DOHH2 (cell line): ENCODE results near the gene CDH18.

Experiments used
- H3F3A ChIP-seq: fragments of 200-600 bp; sonication (generic), shearing (Covaris generic); 2 replicates; pipeline ENCODE4 v1.6.0; 2016; ENCODE audit warnings: antibody characterized with exemption, mild to moderate bottlenecking; ENCODE audit not compliant: control insufficient read depth, insufficient read depth
- H3K27ac ChIP-seq: fragments of 200-600 bp; sonication (generic); 2 replicates; pipeline ENCODE4 v1.5.1; 2014; ENCODE audit warnings: low read depth, mild to moderate bottlenecking, low read length, moderate library complexity
- H3K27me3 ChIP-seq: fragments of 200-600 bp; sonication (generic); 2 replicates; pipeline ENCODE4 v1.6.1; 2014; ENCODE audit warnings: mild to moderate bottlenecking, low read length, mixed read lengths; ENCODE audit not compliant: control insufficient read depth
- H3K36me3 ChIP-seq: fragments of 200-600 bp; sonication (generic); 2 replicates; pipeline ENCODE4 v1.6.1; 2014; ENCODE audit warnings: mild to moderate bottlenecking, low read length, moderate library complexity, mixed read lengths; ENCODE audit not compliant: control insufficient read depth
- H3K4me1 ChIP-seq: fragments of 200-600 bp; sonication (generic); 2 replicates; pipeline ENCODE4 v1.6.1; 2014; ENCODE audit warnings: mild to moderate bottlenecking, low read length, mixed read lengths; ENCODE audit not compliant: control insufficient read depth
- H3K4me2 ChIP-seq: fragments of 200-600 bp; sonication (generic); 2 replicates; pipeline ENCODE4 v1.6.0; 2014; ENCODE audit warnings: mild to moderate bottlenecking, low read length, moderate library complexity
- H3K4me3 ChIP-seq: fragments of 200-600 bp; sonication (generic); 2 replicates; pipeline ENCODE4 v1.5.1; 2014; ENCODE audit warnings: mild to moderate bottlenecking, low read length, mixed read lengths
- H3K79me2 ChIP-seq: fragments of 200-600 bp; sonication (generic); 2 replicates; pipeline ENCODE4 v1.6.1; 2014; ENCODE audit warnings: mild to moderate bottlenecking, low read length, mixed read lengths; ENCODE audit not compliant: control insufficient read depth
- H3K9me2 ChIP-seq: fragments of 200-600 bp; sonication (generic); replicated peaks from 2 replicates; pipeline ENCODE4 v1.6.1; 2014; ENCODE audit warnings: mild to moderate bottlenecking, low read length, mixed read lengths; ENCODE audit not compliant: control insufficient read depth
- H3K9me3 ChIP-seq: fragments of 200-600 bp; sonication (generic); 2 replicates; pipeline ENCODE4 v1.6.1; 2014; ENCODE audit warnings: antibody characterized with exemption, low read length, mixed read lengths; ENCODE audit not compliant: control insufficient read depth, insufficient read depth
- H4K20me1 ChIP-seq: fragments of 200-600 bp; sonication (generic); 2 replicates; pipeline ENCODE4 v1.6.0; 2014; ENCODE audit warnings: low read depth, mild to moderate bottlenecking, antibody characterized with exemption, low read length, moderate library complexity; ENCODE audit not compliant: control insufficient read depth, insufficient read depth
- CTCF ChIP-seq: fragments of 200-600 bp; sonication (generic); IDR thresholded peaks from one replicate; pipeline ENCODE4 v1.5.1; 2014; ENCODE audit warnings: antibody characterized with exemption, mild to moderate bottlenecking, low read depth, low read length; ENCODE audit not compliant: poor library complexity, severe bottlenecking
- EZH2phosphoT487 ChIP-seq: fragments of 200-600 bp; sonication (generic); IDR thresholded peaks from 2 replicates; pipeline ENCODE4 v1.6.1; 2017; ENCODE audit warnings: borderline replicate concordance, mild to moderate bottlenecking, antibody characterized with exemption, low read length, moderate library complexity, mixed read lengths

The CDH18 gene

GRCh38 chr5:19584131-19584530 is 403.9 kb downstream of the CDH18 start:
- no peaks in the 10 kb centered on the region for H4K20me1 ChIP-seq
- no peaks in the 10 kb centered on the region for H3K27me3 ChIP-seq
- no peaks in the 10 kb centered on the region for H3F3A ChIP-seq
- TF ChIP-seq CTCF (no peak), EZH2phosphoT487 (no peak)
- H3K36me3 ChIP-seq, result no peaks in the 10 kb centered on the region
- no peak overlapping the region for H3K4me3 ChIP-seq
- H3K9me3 ChIP-seq, result no peaks in the 10 kb centered on the region
- H3K4me2 ChIP-seq, result no peak overlapping the region
- H3K4me1 ChIP-seq, result no peaks in the 10 kb centered on the region
- H3K27ac ChIP-seq, result no peak overlapping the region
- H3K79me2 ChIP-seq, result no peaks in the 10 kb centered on the region
- no peaks in the 10 kb centered on the region for H3K9me2 ChIP-seq

DNA sequence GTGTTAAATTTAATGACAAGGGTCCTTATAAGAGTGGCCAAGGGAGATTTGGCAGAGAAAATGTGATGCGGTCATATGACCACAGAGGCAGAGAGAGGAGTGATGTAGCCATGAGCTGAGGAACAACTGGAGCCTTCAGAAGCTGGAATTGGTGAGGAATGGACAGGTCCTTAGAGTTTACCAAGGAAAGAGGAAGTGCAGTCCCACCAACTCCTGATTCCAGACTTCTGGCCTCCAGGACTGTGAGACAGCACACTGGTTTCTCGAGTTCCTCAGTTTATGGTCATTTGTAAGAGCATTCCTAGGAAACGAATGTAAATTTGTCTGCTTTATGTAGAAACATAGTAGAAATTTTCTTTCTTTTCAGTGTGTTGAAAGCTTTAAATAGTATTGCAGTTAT is 410.1 kb downstream of the CDH18 start:
- H3K9me3 ChIP-seq, result no peaks in the 10 kb centered on the region
- H4K20me1 ChIP-seq, result no peaks in the 10 kb centered on the region
- no peak overlapping the region for H3K4me3 ChIP-seq
- no peak overlapping the region for H3K27ac ChIP-seq
- no peaks in the 10 kb centered on the region for H3K27me3 ChIP-seq
- no peaks in the 10 kb centered on the region for H3K36me3 ChIP-seq
- H3K79me2 ChIP-seq, result no peaks in the 10 kb centered on the region
- no peaks in the 10 kb centered on the region for H3K9me2 ChIP-seq
- H3F3A ChIP-seq, result no peaks in the 10 kb centered on the region
- no peaks in the 10 kb centered on the region for H3K4me1 ChIP-seq
- TF ChIP-seq CTCF, result no peak
- TF ChIP-seq EZH2phosphoT487, result no peak
- H3K4me2 ChIP-seq, result no peak overlapping the region

GRCh38 chr5:19568004-19568403 is 420.0 kb downstream of the CDH18 start:
- H3F3A ChIP-seq, result no peaks in the 10 kb centered on the region
- H3K9me3 ChIP-seq, result no peaks in the 10 kb centered on the region
- H3K4me1 ChIP-seq, result no peaks in the 10 kb centered on the region
- H3K27ac ChIP-seq, result no peak overlapping the region
- no peak for TF ChIP-seq CTCF
- TF ChIP-seq EZH2phosphoT487, result no peak
- H3K9me2 ChIP-seq, result no peaks in the 10 kb centered on the region
- H3K4me3 ChIP-seq, result no peak overlapping the region
- no peaks in the 10 kb centered on the region for H4K20me1 ChIP-seq
- H3K36me3 ChIP-seq, result no peaks in the 10 kb centered on the region
- H3K27me3 ChIP-seq, result no peaks in the 10 kb centered on the region
- H3K4me2 ChIP-seq, result no peak overlapping the region
- H3K79me2 ChIP-seq, result no peaks in the 10 kb centered on the region

DNA sequence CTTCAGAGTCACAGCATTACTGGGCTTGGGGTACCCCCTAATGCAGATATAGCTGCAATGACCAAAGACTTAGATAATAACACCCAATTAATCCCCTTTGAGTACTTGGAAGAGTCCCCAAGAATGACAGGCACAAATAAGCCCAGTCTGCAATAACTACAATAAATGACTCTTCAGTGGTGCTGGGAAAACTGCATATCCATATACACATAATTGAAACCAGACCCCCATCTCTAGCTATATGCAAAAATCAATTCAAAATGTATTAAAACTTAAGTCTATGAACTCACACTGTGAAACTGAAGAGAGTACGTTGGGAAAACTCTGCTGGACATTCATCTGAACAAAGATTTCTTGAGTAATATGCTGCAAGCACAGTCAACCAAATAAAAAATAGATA is 422.5 kb downstream of the CDH18 start:
- H3F3A ChIP-seq, result no peaks in the 10 kb centered on the region
- no peaks in the 10 kb centered on the region for H3K79me2 ChIP-seq
- no peak overlapping the region for H3K4me2 ChIP-seq
- no peaks in the 10 kb centered on the region for H3K27me3 ChIP-seq
- H3K27ac ChIP-seq, result no peak overlapping the region
- H3K9me2 ChIP-seq, result no peaks in the 10 kb centered on the region
- no peaks in the 10 kb centered on the region for H3K36me3 ChIP-seq
- H3K9me3 ChIP-seq, result no peaks in the 10 kb centered on the region
- H4K20me1 ChIP-seq, result no peaks in the 10 kb centered on the region
- TF ChIP-seq CTCF (no peak), EZH2phosphoT487 (no peak)
- no peaks in the 10 kb centered on the region for H3K4me1 ChIP-seq
- no peak overlapping the region for H3K4me3 ChIP-seq
